Raji (cell line): Measurements from ENCODE around the gene KLK8.

Experiments
- POLR2A ChIP-seq: IDR thresholded peaks from 2 replicates; pipeline ENCODE4 v1.6.1; 2011; ENCODE audit warnings: low read depth, low read length, control low read depth; ENCODE audit not compliant: insufficient read depth

KLK8 gene

DNA sequence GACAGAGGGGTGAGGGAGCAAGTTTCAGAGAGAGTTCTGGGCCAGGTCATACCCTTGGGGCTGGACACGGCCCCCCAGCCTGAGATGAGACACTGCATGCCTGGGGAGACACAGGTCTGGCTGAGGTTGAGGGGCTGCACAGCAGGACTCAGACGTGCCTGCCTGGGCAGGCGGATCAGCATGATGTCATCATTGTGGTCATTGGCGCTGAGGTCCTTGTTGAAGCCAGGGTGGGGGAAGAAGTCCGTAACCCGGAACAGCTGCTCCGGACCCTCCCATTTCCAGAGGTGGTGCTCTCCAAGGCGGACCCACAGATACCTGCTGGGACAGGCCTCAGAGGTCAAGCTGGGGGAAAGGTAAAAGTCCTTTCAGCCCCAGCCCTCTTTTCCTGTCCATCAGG is 5.0 kb upstream of the KLK8 start:
- TF ChIP-seq POLR2A: no peak

DNA sequence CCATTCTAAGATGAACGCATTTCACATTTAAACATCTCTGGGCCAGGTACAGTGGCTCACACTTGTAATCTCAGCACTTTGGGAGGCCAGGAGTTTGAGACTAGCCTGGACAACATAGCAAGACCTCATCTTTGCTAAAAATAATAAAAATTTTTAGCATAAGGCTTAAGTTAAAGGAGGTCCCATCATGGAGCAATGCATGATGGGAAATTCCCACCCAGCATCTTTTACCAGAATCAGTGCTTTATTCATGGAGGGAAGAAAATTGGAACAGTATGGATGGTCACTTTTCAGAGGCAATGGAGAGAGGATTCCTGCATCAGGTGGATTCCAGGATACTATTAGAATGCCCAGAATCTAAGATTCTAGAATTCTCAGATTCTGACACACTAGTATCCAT is 3.8 kb upstream of the KLK8 start:
- TF ChIP-seq POLR2A: no peak

- no peak for TF ChIP-seq POLR2A
Observed at GRCh38 chr19:51003316-51003715, 1.9 kb upstream of the KLK8 start.

- TF ChIP-seq POLR2A: no peak
Observed at GRCh38 chr19:51002542-51003311, 1.3 kb upstream of the KLK8 start.

DNA sequence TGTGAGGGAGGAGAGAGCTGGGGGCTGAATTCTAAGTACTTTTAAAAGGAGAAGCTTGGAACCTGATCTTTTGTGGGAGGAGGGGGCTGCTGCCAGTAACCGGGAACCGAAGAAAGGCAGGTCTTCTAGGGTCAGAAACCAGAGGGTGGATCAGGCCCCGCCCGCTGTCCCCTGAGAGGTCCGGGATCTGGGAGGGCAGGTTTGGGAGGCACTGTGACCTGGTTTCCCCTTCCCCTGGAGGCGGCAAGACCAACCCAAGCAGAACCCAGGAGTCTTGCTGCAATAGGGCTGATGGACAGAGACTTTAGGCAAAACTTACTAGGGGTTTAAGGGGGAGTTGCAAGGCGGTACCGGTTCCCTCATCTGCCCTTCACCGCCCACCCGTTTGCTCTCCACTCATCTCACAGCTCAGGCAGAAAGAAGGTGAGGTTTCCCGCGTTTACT is 707 bp upstream of the KLK8 start:
- TF ChIP-seq POLR2A: no peak

- TF ChIP-seq POLR2A: no peak
Observed at GRCh38 chr19:51000981-51001380, 423 bp downstream of the KLK8 start.

GRCh38 chr19:51000426-51000825 is 978 bp downstream of the KLK8 start:
- TF ChIP-seq POLR2A: no peak

DNA sequence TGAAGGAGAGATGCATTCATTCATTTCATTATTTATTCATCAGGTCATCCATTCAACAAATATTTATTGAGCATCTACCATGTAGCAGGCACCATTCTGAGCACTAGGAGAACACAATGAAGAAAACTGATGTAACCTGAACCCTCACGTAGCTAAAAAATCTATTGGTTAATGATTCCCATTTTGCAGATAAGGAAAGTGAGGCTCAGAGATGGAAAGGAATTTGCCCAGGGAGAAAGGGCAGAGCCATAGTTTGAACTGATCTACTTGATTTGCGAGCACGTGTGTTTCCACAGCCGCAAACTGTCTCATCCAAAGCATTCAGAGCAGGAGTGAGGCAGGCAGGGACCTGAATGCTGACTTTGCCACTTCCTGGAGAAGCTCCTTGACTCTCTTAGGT is 2.7 kb downstream of the KLK8 start:
- TF ChIP-seq POLR2A: no peak

DNA sequence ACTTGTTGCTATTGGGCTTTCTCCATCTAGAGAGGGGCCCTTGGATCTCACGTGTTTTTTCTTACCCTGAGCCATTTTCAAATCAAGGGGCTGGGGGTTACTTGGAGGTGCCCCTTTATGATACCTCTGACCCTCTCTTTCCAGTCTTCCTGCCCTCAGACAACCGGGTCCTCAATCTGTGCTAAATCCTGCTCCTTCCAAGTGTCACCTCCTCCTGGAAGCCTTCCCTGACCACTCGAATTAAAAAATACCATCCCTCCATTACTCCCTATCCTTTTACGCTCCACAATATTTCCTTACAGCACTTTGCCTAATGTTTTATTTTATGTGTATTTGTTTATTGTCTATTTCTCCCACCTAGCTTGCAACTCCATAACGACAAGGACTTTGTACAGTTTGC is 3.3 kb downstream of the KLK8 start:
- no peak for TF ChIP-seq POLR2A

DNA sequence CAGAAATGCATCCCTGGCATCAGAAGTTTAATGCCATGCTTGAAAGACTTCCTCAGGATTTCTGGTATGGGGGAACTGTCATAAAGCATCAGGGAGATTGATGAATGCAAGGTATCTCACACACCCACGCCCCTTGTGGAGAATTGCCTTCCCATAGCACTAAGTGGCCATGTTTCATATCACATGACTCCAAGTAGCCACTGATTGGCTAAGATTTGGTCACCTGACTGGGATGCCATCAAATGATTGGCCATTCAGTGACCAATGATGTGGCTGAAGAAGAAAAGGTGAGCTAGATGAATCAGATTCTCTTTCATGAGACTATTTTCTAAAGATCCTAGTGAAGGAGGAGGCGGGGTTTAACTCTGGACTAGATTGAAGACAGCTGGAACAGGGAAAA is 7.3 kb downstream of the KLK8 start:
- TF ChIP-seq POLR2A: no peak

DNA sequence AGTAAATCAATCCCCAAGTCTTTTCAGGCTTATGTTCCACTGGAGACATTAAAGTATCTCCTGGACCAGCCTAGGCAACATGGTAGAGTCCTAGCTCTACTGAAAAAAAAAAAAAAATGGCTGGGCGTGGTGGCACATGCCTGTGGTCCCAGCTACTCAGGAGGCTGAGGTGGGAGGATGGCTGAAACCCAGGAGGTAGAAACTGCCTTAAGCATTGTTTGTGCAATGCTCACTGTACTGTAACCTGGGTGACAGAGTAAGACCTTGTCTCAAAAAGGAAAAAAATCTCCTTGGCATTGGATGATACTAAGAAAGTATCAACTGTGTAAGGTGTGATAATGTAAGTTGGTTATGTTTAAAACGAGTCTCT is 8.8 kb downstream of the KLK8 start:
- no peak for TF ChIP-seq POLR2A

- TF ChIP-seq POLR2A: no peak
Observed at GRCh38 chr19:50983625-50984292, 17.6 kb downstream of the KLK8 start, which contains the start of gene KLK7. KLK7 (minus strand) TSS chr19:50983917; CDS start chr19:50982399, 1,518 bp downstream.

DNA sequence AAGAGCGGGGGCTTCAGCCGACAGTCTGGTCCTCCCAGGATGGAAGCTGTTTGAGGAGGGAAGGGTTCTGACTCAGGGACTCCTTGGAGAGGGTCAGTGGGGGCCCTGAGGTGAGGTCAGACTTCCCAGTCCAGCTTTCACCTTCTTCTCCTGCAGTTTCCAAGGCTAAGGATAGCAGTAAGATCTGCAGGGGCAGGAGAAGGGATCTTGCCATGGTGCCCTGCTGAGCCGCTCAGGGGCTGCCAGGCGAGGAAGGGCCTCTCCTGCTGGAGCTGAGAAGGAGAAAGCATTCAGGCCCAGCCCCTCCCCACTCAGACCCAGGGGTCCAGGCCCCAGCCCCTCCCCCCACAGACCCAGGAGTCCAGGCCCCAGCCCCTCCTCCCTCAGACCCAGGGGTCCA is 19.2 kb downstream of the KLK8 start:
- TF ChIP-seq POLR2A: no peak

DNA sequence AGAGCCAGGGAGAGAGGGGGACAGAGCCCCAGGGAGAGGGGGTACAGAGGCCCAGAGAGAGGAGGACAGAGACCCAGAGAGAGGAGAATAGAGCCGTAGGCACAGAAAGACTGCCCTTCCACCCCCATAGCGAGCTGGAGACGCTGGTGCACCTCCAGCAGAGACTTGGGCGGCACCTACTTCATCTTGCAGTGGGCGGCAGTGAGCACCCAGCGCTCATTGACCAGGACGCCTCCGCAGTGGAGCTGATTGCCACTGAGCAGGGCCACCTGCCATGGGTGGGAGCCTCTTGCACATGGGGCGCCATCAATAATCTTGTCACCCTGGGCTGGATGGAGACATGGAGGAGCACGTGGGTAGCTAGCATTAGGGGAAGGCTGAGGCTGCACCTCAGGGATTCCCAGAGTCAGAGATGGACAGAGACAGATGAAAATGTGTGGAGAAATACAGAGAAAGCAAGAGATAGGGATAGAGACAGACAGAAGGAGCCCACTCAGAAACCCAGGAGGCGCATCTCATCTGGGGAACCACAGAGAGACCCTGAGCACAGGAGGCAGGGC is 19.7 kb downstream of the KLK8 start:
- TF ChIP-seq POLR2A: no peak

GRCh38 chr19:50980208-50980607 is 21.2 kb downstream of the KLK8 start:
- no peak for TF ChIP-seq POLR2A

DNA sequence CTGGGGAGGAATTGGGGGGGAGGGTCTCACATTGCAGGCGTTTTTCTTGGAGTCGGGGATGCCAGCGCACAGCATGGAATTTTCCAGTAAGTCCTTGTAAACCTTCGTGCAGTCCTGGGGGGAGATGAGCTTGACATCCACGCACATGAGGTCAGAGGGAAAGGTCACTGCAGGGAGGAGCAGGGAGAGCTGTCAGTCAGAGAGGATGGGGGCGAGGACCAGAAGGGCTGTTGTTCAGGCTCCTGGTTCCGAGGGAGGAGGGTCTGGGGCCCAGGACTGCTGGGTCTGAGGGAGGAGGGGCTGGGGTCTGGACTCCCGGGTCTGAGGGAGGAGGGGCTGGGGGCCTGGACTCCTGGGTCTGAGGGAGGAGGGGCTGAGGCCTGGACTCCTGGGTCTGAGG is 21.6 kb downstream of the KLK8 start:
- no peak for TF ChIP-seq POLR2A
